ENCODE results near the gene ANKRD44. TPM values are rescaled to one million over a fixed set of nuclear protein-coding genes. Genes with fewer than 3 reads are reported as not detected.

The ANKRD44 gene
- total RNA-seq, 1 experiment from 2014 or later: 7.8 TPM

- DNase-seq (ENCODE audit: low read depth, low spot score) (no peak), ATAC-seq (no peak)
- ChIA-PET POLR2A (no interaction called here), CTCF (no interaction called here)
- peaks cover under 1% of the 10 kb centered on the region; the same call in 1 of the 2 replicates for H3K4me1 ChIP-seq (ENCODE audit: control insufficient read depth, insufficient read depth, low read length)
- in situ Hi-C loops (cut with HindIII; ENCODE audit: low pct_unique_long_range_greater_than_20kb, low sequenced_read_pairs): no loop called here
- no peak overlapping the region for H3K4me3 ChIP-seq (ENCODE audit: low read depth in 2 of 2, low read length in 2 of 2)
- H3K27me3 ChIP-seq (ENCODE audit: control insufficient read depth, insufficient read depth, low read length): no peaks in the 10 kb centered on the region
- BruUV-seq (replicated peaks): no TSS peak
- no peak overlapping the region for H3K27ac ChIP-seq (ENCODE audit: low read length)
- H3K36me3 ChIP-seq (ENCODE audit: control insufficient read depth, insufficient read depth, low read length): no peaks in the 10 kb centered on the region
- intact Hi-C loops (cut with micrococcal nuclease; ENCODE audit: unreplicated experiment): no loop called here
- no peaks in the 10 kb centered on the region for H3K9me3 ChIP-seq (ENCODE audit: control insufficient read depth, insufficient read depth, low read depth, low read length)
- no peak for TF ChIP-seq CTCF (IDR thresholded peaks at IDR 0.05)
- no peak for TF ChIP-seq SIN3A (IDR thresholded peaks at IDR 0.05; ENCODE audit: borderline replicate concordance, insufficient read depth, low read depth, low read length)
- TF ChIP-seq TCF7L2 (IDR thresholded peaks at IDR 0.05; ENCODE audit: low read depth, low read length): no peak
- TF ChIP-seq POLR2AphosphoS5 (IDR thresholded peaks at IDR 0.05; ENCODE audit: low read depth, low read length): no peak
- TF ChIP-seq, protein P1, sequence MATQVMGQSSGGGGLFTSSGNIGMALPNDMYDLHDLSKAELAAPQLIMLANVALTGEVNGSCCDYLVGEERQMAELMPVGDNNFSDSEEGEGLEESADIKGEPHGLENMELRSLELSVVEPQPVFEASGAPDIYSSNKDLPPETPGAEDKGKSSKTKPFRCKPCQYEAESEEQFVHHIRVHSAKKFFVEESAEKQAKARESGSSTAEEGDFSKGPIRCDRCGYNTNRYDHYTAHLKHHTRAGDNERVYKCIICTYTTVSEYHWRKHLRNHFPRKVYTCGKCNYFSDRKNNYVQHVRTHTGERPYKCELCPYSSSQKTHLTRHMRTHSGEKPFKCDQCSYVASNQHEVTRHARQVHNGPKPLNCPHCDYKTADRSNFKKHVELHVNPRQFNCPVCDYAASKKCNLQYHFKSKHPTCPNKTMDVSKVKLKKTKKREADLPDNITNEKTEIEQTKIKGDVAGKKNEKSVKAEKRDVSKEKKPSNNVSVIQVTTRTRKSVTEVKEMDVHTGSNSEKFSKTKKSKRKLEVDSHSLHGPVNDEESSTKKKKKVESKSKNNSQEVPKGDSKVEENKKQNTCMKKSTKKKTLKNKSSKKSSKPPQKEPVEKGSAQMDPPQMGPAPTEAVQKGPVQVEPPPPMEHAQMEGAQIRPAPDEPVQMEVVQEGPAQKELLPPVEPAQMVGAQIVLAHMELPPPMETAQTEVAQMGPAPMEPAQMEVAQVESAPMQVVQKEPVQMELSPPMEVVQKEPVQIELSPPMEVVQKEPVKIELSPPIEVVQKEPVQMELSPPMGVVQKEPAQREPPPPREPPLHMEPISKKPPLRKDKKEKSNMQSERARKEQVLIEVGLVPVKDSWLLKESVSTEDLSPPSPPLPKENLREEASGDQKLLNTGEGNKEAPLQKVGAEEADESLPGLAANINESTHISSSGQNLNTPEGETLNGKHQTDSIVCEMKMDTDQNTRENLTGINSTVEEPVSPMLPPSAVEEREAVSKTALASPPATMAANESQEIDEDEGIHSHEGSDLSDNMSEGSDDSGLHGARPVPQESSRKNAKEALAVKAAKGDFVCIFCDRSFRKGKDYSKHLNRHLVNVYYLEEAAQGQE (IDR thresholded peaks at IDR 0.05; ENCODE audit: insufficient read depth in 1 of 2, low read depth in 2 of 2, low read length in 1 of 2): no peak
These were observed 317.0 kb downstream of the ANKRD44 start for GRCh38 chr2:196993617-196994016.

GRCh38 chr2:196992466-196992865 is 318.1 kb downstream of the ANKRD44 start:
- in situ Hi-C loops (cut with HindIII; ENCODE audit: low pct_unique_long_range_greater_than_20kb, low sequenced_read_pairs) (no loop called here), intact Hi-C loops (cut with micrococcal nuclease; ENCODE audit: unreplicated experiment) (no loop called here)
- Histone ChIP-seq H3K36me3 (ENCODE audit: control insufficient read depth, insufficient read depth, low read length) (no peaks in the 10 kb centered on the region), H3K4me3 (ENCODE audit: low read depth in 2 of 2, low read length in 2 of 2) (no peak overlapping the region), H3K4me1 (ENCODE audit: control insufficient read depth, insufficient read depth, low read length) (peaks cover 7% of the 10 kb centered on the region; the same call in 1 of the 2 replicates), H3K9me3 (ENCODE audit: control insufficient read depth, insufficient read depth, low read depth, low read length) (no peaks in the 10 kb centered on the region), H3K27ac (ENCODE audit: low read length) (no peak overlapping the region), H3K27me3 (ENCODE audit: control insufficient read depth, insufficient read depth, low read length) (no peaks in the 10 kb centered on the region)
- ATAC-seq (no peak), DNase-seq (ENCODE audit: low read depth, low spot score) (no peak)
- ChIA-PET CTCF (no interaction called here), POLR2A (no interaction called here)
- BruUV-seq (replicated peaks): no TSS peak
- TF ChIP-seq POLR2AphosphoS5 (IDR thresholded peaks at IDR 0.05; ENCODE audit: low read depth, low read length) (no peak), TCF7L2 (IDR thresholded peaks at IDR 0.05; ENCODE audit: low read depth, low read length) (no peak), CTCF (IDR thresholded peaks at IDR 0.05) (no peak), SIN3A (IDR thresholded peaks at IDR 0.05; ENCODE audit: borderline replicate concordance, insufficient read depth, low read depth, low read length) (no peak)
- TF ChIP-seq, protein P1 (IDR thresholded peaks at IDR 0.05; ENCODE audit: insufficient read depth in 1 of 2, low read depth in 2 of 2, low read length in 1 of 2): no peak
